Measurements from ENCODE around the gene NFYC.

Gene NFYC

DNA sequence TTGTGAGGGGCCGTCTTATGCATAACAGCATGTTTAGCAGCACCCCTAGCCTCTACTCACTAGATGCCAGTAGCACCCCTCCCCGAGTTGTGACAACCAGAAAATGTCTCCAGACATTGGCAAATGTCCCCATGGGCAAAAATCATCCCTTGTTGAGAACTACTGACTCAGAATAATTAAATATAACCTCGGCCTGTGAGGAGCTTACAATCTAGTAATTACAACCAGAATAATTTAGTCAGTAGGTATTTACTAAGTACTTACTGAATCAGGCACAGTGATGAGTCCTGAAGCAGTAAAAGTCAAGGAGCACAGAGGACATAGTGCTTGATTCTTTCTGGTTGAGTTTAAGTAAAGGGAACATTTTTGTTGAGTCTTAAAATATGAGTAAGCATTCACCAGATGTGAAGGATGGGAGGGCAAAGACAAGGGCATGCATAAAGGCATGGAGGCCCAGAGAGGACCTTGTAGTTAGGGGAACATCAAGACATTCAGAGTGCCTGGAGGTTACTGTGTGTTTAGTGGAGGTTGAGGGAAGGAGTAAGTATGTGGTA is 48.0 kb downstream of the NFYC start:
- no peak for DNase-seq (ENCODE audit: low spot score)

DNA sequence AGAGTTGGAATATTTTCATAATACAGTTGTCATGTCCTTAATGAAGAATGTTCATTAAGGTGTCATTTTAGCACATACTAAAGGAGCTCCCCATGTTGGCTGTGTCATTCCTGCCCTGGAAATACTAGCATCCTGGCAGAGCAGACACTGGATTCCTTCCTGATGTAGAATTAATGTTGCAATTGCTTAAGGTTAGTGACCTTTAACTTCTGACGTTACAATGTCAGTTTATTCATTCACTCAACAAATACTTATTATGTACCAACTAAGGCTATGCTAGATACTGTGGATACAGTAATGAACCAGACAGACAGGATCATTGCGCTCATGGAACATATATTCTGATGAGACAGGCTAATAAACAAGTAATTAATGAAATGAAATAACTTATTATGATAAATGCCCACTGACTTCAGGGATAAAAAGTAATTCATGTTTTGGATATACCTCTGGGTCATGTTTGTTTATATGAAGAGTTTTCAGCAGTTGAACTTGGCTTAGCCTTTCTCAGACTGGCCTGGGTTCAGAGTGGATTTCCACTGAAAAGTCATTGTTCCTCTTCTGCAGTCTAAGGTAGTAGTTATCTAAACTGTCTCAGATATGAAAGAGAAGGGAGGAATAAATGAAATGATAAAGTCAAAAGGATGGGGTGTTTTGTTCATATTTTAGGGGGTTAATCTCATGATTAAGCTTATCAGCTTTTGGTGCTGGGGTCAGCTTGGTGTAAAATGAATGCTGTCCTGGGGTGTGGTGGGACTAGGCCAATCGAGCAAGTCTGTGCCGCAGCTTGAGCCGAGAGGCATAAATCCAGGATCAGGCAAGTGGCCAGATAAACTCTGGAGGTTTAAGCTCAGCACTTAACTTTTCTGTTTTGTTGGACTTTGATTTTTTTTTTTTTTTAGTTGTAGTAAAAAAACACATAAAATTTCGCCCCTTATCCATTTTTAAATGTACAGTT is 48.8 kb downstream of the NFYC start:
- DNase-seq (ENCODE audit: low spot score) = no peak

DNA sequence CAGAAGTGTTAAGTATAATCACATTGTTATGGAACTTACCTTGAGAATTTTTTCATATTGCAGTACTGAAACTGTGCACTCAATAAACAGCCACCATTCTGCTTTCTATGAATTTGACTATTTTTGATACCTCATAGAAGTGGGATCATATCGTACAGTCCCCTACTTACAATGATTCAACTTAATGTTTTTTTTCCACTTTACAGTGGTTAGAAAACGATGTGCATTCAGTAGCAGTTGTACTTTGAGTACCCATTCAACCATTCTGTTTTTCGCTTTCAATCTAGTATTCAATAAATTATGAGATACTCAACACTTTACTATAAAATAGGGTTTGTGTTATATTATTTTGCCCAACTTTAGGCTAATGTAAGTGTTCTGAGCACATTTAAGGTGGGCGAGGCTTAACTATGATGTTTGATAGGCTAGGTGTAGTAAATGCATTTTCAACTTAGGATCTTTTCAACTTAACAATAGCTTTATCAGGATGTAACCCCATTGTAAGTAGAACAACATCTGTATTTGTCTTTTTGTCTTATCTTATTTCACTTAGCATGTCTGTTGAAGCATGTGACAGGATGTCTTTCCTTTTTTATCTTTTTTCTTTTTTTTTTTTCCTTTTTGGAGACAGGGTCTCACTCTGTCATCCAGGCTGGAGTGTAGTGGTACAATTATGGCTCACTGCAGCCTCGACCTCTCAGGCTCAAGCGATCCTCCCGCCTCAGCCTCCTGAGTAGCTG is 49.7 kb downstream of the NFYC start:
- no peak for DNase-seq (ENCODE audit: low spot score)

DNA sequence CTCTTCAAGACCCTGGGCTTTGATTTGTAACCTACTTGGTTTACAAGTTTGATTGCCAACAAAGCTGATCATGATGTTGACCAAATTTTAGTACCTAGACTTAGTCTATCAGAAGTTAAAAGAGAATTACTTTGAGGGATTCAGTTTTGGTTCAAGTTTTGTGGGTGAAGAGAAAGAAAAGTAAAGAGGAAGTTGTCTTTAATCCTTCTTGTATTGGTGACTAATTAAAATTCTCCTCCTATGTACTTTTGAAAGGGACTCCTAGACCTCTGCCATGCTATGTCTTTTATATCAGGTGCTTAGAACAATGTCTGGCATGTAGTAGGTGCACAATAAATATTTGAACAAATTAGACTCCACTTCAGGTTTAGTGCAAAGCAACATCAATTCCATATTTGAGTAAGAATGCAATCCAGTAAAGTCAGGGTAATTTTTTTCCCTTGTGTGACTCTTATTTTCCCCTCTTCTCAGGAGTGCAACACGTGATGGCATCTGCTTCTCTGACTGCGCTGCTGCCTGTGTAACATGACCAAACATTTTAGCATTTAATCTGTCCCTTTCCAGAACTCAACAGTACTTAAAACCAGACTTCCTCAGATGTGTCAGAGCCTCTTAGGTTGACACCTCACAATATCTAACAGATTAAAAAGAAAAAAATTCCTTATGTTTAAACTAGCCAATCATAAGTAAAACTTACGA is 51.0 kb downstream of the NFYC start:
- no peak for DNase-seq (ENCODE audit: low spot score)

DNA sequence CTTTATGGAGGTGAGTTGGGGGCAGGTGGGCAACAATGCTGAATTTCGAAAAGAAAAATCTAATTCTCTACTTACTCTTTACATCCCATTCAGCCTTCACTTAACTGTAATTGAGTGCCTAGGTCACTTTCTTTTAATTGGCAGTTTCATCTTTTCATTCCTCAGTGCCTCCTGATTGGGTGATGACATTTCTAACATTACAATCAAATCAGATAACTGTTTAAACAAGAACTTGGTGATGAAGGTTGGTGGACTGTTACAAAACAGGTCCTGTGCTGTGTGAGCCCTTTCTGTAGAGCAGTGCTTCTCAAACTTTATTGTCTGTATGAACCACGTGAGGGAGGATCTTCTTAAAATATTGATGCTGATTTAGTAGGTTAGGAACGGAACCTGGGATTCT is 51.9 kb downstream of the NFYC start:
- no peak for DNase-seq (ENCODE audit: low spot score)

DNA sequence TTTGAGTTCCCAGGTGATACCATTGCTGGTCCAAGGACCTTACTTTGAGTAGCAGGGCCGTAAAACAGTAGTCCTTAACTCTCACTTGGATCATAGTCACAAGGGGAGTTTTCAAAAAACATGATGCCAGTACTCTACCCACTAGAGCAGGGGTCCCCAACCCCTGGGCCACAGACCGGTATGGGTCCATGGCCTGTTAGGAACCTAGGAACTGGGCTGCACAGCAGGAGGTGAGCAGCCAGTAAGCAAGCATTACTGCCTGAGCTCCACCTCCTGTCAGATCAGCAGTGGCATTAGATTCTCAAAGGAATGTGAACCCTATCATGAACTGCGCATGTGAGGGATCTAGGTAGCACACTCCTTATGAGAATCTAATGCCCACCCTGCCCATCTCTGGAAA is 52.4 kb downstream of the NFYC start:
- DNase-seq (ENCODE audit: low spot score) = no peak

DNA sequence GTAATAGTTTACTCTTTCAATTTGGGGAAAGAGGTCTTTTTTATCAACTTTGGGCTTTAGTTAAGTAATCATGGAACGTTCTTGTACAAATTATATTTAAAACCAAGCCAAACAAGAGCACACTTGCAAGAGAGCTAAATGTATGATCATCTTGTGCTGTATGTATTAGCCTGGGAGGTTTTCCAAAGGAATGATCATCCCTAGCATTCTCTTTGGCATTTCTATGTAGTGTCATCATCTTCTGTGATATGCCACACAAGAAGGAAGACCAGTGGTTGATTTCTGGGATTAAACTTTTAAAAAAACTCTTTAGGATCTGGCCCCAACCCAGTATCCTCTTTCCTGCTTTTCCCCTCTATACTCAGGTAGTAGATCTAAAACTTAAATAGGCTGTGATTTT is 53.7 kb downstream of the NFYC start:
- DNase-seq (ENCODE audit: low spot score) = no peak

DNA sequence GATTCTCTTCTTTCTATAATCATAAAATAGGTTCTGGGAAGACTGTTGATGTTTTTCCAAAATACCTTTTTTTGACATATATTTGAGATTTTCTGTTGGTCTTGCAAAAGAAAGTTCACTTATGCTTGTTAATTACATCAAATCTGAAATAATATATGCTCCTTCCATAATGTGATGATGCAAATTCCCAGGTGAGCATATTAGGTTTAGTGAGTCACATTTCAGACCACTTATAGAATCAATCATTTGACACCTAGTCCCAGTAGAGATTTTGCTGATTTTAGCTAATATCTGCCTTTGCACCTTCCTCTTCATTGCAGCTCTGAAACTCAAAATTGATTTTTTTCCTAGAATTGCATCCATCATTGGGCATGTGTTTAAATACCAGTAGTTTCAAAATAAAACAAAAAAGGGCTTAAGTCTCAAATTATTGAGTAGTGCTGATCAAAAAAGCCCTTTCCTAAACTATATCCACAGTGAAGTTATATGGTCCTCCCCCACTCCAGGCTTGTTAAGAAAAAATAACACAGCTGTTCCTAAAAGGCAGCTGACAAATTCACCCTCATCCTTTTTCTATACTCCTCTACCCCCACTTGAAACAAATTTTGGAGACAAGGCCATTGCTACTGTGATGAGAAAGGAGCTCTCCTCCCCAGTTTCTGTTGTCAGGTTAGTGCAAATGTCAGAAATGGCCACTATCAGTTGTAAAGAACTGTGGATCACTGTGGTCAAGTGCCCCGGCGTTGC is 55.0 kb downstream of the NFYC start:
- no peak for DNase-seq (ENCODE audit: low spot score)

DNA sequence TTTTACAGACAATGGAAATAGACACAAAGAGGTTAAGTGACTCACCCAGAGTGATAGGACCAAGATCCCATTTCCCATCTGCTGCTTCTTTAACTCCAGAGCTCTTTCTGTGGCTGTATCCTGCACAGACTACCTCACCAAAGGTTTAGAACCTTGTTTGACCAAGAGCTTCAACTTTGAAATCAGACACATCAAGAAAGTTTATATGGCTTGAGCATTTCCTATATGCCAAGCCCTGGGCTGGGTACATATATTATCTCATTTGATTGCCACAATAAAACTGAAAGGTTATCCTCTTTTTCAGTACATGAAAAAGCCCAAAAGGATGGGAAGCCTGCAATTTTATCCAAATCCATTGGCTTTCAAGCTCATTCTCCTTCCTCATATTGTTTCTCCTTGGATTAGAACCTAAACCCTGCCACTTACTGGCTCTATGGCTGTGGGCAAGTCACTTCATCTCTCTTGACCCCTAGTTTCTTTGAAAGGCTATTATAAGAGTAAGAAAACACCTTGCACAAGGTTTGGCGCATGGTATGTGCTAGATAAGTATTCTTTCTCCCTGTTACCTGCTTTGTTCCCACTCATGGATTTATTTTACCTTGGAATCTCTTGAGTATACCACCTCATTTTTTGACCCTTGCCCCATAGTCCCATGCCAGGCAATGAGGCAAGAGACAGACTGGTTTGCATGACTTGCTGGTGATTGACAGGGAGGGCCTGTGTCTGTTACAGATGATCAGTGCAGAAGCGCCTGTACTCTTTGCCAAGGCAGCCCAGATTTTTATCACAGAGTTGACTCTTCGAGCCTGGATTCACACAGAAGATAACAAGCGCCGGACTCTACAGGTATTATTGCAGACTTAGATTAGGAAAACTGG is 57.6 kb downstream of the NFYC start:
- no peak for DNase-seq (ENCODE audit: low spot score)

DNA sequence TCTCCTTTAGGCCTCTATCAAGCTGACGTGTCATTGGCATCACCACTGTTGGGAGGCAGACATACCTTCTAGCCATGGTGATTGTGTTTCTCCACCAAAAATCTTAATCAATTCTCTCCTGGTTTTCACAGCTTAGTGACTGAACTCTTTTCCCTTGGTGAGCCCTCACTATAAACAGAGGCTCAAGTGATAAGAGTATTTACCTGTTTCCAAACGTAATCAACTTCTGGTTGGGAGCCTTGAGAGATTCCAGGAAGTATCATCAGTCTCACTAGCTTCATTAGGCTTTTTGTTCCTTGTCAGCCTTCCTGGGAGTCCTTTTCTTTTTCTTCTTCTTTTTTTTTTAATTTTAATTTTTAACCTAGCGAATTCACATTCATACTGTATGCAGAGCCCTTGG is 58.3 kb downstream of the NFYC start:
- no peak for DNase-seq (ENCODE audit: low spot score)

DNA sequence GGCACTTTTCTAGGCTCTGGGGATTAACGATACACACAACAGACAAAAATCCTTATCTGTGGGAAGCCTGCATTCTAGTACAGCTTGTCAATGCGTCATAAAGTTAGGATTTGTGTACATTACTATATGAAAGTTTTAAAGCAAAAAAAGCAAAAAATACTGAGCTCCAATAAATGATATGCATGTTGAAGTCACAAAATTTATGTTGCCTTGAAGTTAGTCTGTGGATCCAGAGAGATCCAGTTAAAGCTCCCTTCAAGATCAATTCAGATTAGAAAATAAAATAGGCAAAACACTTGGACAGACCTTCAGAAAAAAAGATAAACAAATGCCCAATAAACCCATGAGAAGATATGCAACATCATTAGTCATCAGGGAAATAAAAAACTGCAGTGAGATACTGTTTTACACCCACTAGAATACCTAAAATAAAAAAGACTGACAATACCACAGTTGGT is 59.0 kb downstream of the NFYC start:
- DNase-seq (ENCODE audit: low spot score) = peak; percentile 42

DNA sequence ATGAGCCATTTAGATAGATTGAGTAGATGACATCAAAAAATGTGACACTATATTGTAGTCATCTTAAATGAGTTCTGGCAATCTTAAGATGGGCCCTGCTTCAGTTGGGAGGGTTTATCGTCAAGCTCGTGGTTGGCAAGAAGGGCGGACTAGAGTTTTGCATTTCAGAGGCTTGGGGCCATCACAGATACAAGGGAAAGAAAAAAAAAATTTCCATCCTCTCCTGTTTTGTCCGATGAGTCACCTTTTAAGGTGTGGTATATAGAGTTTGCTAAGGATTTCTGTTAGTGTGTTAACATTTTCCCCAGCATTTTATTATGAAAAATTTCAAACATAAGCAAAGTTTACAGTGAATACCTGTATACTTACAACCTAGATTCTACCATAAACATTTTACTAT is 60.3 kb downstream of the NFYC start:
- peak; percentile 26 for DNase-seq (ENCODE audit: low spot score)

DNA sequence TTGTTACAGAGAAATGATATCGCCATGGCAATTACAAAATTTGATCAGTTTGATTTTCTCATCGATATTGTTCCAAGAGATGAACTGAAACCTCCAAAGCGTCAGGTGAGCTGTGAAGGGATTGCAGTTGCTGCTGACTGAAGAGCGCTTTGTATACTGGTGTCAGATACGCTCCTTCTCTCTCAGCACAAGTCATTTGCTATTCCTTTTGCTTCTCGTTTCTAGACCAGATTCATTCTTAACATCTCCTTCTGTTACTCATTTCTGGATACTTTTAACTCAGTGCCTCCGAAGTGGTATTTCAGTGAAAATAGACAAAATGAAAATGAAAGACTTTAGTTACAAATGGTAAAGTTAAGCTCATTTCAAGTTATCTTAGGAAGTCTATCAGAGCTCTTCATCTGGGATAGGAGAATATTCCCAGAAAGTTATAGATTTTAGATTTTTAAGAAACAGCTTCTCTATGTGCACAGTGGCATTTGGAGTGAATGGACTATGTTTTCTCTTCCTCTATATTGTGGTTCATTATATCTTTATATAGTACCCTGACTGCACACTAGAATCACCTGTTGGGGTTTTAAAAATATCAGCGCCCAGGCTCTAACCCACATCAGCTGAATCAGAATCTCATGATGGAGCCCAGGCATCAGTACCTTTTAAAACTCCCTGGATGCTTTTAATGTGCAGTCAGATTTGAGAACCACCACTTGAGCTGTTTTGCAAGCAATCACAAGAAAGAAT is 61.8 kb downstream of the NFYC start:
- DNase-seq (ENCODE audit: low spot score) = no peak

DNA sequence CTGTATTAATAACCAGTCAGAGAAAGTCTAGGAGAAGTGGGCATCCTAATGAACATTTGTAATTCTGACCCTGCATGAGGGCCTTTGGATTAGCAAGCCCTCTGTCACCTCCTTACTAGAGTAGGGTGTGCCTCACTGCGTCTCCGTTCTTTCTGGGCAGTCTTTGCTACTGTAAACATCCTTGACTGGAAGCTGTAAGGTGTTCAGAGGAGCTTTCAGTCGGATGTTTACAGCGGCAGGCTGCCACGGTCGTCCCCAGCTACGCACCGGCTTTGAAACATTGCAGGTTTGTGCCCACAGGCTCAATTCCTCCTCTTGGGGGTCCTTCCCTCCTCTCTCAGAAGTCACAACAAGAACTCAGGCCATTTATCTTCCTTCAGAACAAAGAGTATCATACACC is 62.7 kb downstream of the NFYC start:
- no peak for DNase-seq (ENCODE audit: low spot score)

DNA sequence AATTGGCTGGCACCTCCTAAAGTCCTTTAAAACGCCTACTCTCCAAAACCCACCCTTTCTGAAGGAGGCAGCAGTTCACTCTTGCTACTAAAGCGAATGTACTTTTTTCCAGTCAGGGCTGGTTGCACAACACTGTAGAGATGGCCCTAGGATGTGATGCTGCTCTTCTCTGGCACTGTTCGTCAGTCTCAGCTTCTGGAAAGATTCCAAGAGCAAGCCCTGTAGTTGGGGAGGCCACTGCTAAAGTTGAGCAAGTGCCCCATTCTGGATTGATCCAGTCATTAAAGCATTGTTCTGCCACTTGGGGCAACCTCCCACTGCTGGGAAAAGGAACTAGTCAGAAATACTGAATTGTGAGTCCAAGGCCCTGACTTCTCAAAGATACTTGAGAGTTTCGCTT is 63.6 kb downstream of the NFYC start:
- no peak for DNase-seq (ENCODE audit: low spot score)

DNA sequence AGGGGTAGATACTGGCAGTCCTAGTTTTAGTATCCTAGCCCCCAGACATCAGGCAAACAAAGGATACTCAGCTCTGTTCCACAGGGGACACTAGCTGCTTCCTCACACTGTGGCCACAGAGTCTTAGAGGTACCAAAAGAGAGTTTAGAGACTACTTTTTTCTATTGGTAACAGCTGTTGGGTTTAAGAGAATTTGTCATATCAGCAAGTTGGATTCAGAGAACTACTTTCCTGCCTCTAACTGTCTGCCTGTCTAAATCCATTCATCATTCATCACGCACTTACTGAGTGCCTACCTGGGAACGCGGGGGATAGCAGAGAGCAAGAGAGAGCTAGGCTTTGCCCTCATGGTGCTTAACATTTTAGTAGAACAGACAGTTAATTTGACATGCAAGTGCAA is 65.0 kb downstream of the NFYC start:
- DNase-seq (ENCODE audit: low spot score) = no peak

DNA sequence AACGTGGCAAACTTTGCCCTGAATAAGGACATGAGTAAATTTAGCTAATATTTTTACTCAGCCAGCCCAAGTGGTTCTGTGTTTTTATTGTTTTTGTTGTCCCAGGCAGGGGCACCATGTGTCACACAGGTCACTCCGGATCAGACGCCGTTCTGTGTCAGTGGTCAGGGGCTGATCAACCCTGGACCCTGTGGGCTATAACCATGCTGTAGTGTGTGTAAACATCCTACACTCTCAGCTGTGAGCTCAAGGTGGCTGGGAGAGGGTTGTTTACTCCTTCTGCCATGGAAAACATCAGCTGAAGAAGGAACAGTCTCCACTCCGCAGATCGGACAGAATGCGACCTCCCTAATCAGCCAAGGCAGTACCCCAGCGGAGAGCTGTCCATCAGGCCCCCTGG is 65.6 kb downstream of the NFYC start:
- DNase-seq (ENCODE audit: low spot score) = no peak

DNA sequence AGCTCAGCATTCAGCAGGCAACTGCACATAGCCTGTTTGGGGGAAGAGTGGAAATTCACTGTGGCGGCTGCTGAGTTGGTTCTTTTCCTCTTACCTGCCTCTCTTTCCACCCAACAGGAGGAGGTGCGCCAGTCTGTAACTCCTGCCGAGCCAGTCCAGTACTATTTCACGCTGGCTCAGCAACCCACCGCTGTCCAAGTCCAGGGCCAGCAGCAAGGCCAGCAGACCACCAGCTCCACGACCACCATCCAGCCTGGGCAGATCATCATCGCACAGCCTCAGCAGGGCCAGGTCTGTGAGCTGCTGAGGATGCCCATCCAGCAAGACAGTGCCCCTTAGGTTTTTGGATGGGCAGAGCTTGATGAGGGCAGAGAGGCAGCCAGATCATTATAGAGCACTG is 66.5 kb downstream of the NFYC start:
- no peak for DNase-seq (ENCODE audit: low spot score)

DNA sequence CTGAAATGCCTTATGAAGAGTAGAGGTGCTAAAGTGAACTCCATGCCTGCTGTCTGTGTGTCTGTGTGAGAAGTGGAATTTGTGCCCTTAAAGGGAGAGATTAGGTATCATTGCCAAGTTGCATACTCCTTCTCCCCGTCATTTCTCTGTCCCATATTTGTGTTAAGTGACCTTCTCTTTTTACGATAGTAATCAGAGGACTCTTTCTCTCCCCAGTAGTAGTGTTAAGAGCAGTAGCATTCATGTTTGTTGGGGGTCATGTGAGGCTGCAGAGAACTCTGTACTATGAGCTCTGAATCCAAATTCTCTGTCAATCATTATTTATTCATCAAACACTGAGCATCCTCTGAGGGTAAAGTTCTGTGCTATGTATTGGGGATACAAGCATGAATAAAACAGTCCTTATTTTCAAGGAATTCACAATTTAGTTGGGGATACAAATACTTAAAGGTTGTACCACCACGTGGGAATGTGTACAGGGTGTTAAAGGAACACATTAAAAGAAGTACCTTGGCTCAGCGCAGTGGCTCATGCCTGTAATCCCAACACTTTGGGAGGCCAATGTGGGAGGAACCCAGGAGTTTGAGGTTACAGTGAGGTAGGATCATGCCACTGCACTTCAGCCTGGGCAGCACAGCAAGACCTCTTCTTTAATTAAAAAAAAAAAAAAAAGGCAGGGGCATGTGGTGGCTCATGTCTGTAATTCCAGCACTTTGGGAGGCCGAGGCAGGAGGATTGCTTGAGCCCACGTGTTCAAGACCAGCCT is 67.3 kb downstream of the NFYC start:
- no peak for DNase-seq (ENCODE audit: low spot score)

Data from LoVo (cell line).